GM23338 (cell line): ENCODE results near the gene PIK3R5. TPM values are rescaled to one million over a fixed set of nuclear protein-coding genes. Genes with fewer than 3 reads are reported as not detected.

Experiments used
- ATAC-seq: fragments of 200-7000 bp; cut with Tn5 transposase; 3 replicates; pipeline ENCODE4 v1.9.1; 2020
- DNase-seq: peaks from one replicate; pipeline ENCODE4 v3.0.0-alpha.2; 2015; ENCODE audit warnings: low spot score
- H2AFZ ChIP-seq: fragments of 200-600 bp; sonication (generic); 2 replicates; pipeline ENCODE4 v1.8.0; 2016; ENCODE audit warnings: antibody characterized with exemption, mild to moderate bottlenecking, moderate library complexity
- H3F3A ChIP-seq: fragments of 200-600 bp; sonication (generic); replicated peaks from 2 replicates; pipeline ENCODE4 v1.8.0; 2017; ENCODE audit warnings: antibody characterized with exemption, mixed run types, low read depth
- H3K27ac ChIP-seq: fragments of 200-600 bp; sonication (generic); 2 replicates; pipeline ENCODE4 v1.6.1; 2016; ENCODE audit warnings: low read depth
- H3K27me3 ChIP-seq: fragments of 200-600 bp; sonication (generic); 2 replicates; pipeline ENCODE4 v1.8.0; 2016; ENCODE audit warnings: mild to moderate bottlenecking, mixed run types, moderate library complexity; ENCODE audit not compliant: insufficient read depth
- H3K36me3 ChIP-seq: fragments of 200-600 bp; sonication (generic); 2 replicates; pipeline ENCODE4 v1.8.0; 2016; ENCODE audit warnings: mild to moderate bottlenecking; ENCODE audit not compliant: insufficient read depth
- H3K4me1 ChIP-seq: fragments of 200-600 bp; sonication (generic); 2 replicates; pipeline ENCODE4 v1.8.0; 2016; ENCODE audit warnings: mild to moderate bottlenecking, moderate library complexity; ENCODE audit not compliant: insufficient read depth
- H3K4me2 ChIP-seq: fragments of 200-600 bp; sonication (generic); 2 replicates; pipeline ENCODE4 v1.7.1; 2017; ENCODE audit warnings: mixed run types
- H3K4me3 ChIP-seq: fragments of 200-600 bp; sonication (generic); 2 replicates; pipeline ENCODE4 v1.6.1; 2016; ENCODE audit warnings: mixed run types
- H3K79me2 ChIP-seq: fragments of 200-600 bp; sonication (generic); replicated peaks from 2 replicates; pipeline ENCODE4 v1.8.0; 2017; ENCODE audit warnings: mild to moderate bottlenecking; ENCODE audit not compliant: insufficient read depth
- H3K9me2 ChIP-seq: fragments of 200-600 bp; sonication (generic); 2 replicates; pipeline ENCODE4 v1.8.0; 2017; ENCODE audit not compliant: insufficient read depth
- H4K20me1 ChIP-seq: fragments of 200-600 bp; sonication (generic); replicated peaks from 2 replicates; pipeline ENCODE4 v1.8.0; 2017; ENCODE audit warnings: mild to moderate bottlenecking; ENCODE audit not compliant: insufficient read depth
- H3K27ac Mint-ChIP-seq: 2 replicates; pipeline ENCODE4 v1.8.0; 2020; ENCODE audit warnings: inconsistent platforms, mild to moderate bottlenecking, moderate library complexity, mixed read lengths
- H3K27me3 Mint-ChIP-seq: 3 replicates; pipeline ENCODE4 v1.8.0; 2022; ENCODE audit warnings: low read depth, mild to moderate bottlenecking, moderate library complexity, mixed read lengths, inconsistent platforms; ENCODE audit not compliant: insufficient read depth, poor library complexity
- H3K36me3 Mint-ChIP-seq: 3 replicates; pipeline ENCODE4 v1.8.0; 2021; ENCODE audit warnings: low read depth, mild to moderate bottlenecking, inconsistent platforms, moderate library complexity, mixed read lengths
- H3K4me1 Mint-ChIP-seq: 3 replicates; pipeline ENCODE4 v1.8.0; 2020; ENCODE audit warnings: mild to moderate bottlenecking, inconsistent platforms, mixed read lengths
- H3K4me3 Mint-ChIP-seq: 3 replicates; pipeline ENCODE4 v1.8.0; 2021; ENCODE audit warnings: moderate library complexity, mild to moderate bottlenecking, inconsistent platforms, mixed read lengths
- H3K9me3 Mint-ChIP-seq: 3 replicates; pipeline ENCODE4 v1.8.0; 2020; ENCODE audit warnings: moderate library complexity, mild to moderate bottlenecking, inconsistent platforms, mixed read lengths
- CREB1 ChIP-seq: fragments of 250-450 bp; sonication (Bioruptor Pico); IDR thresholded peaks from 2 replicates; pipeline ENCODE4 v1.5.0; 2020; ENCODE audit warnings: low read depth, mild to moderate bottlenecking, moderate library complexity
- CTCF ChIP-seq, 2 experiments: fragments of 200-600 bp in 1 of 2; sonication (generic) in 1 of 2; conservative IDR thresholded peaks; 2 replicates each; pipeline versions ENCODE4 v1.5.1 to v1.6.1; 2016 to 2017; ENCODE audit warnings: antibody characterized with exemption in 2 of 2, low read depth in 2 of 2, mild to moderate bottlenecking in 2 of 2, moderate library complexity in 1 of 2
- ETS1 ChIP-seq: IDR thresholded peaks from 2 replicates; pipeline ENCODE4 v1.6.1; 2016; ENCODE audit warnings: antibody characterized with exemption
- EZH2 ChIP-seq: fragments of 200-600 bp; sonication (generic); IDR thresholded peaks from one replicate; pipeline ENCODE4 v1.8.0; 2017; ENCODE audit warnings: antibody characterized with exemption, mild to moderate bottlenecking, low read depth; ENCODE audit not compliant: unreplicated experiment
- EZH2phosphoT487 ChIP-seq: fragments of 200-600 bp; sonication (generic); IDR thresholded peaks from one replicate; pipeline ENCODE4 v1.8.1; 2018; ENCODE audit warnings: antibody characterized with exemption; ENCODE audit not compliant: unreplicated experiment
- JUNB ChIP-seq: IDR thresholded peaks from one replicate; pipeline ENCODE4 v1.6.1; 2016; ENCODE audit warnings: antibody characterized with exemption; ENCODE audit not compliant: unreplicated experiment
- NANOG ChIP-seq: IDR thresholded peaks from 2 replicates; pipeline ENCODE4 v1.6.1; 2016; ENCODE audit warnings: antibody characterized with exemption, borderline replicate concordance
- POLR2AphosphoS5 ChIP-seq: IDR thresholded peaks from 2 replicates; pipeline ENCODE4 v1.6.1; 2016; ENCODE audit warnings: antibody characterized with exemption, low read depth
- REST ChIP-seq: IDR thresholded peaks from one replicate; pipeline ENCODE4 v1.6.1; 2018; ENCODE audit warnings: antibody characterized with exemption; ENCODE audit not compliant: unreplicated experiment
- STAT1 ChIP-seq: IDR thresholded peaks from one replicate; pipeline ENCODE4 v1.6.1; 2016; ENCODE audit warnings: antibody characterized with exemption; ENCODE audit not compliant: unreplicated experiment
- ZNF114 ChIP-seq: fragments of 250-450 bp; sonication (Bioruptor Pico); IDR thresholded peaks from 2 replicates; pipeline ENCODE4 v1.5.0; 2020; ENCODE audit warnings: mild to moderate bottlenecking, moderate library complexity
- ZNF331 ChIP-seq: fragments of 250-450 bp; sonication (Bioruptor Pico); IDR thresholded peaks from 2 replicates; pipeline ENCODE4 v1.5.0; 2020; ENCODE audit warnings: low read depth, mild to moderate bottlenecking, moderate library complexity
- ZNF462 ChIP-seq: fragments of 250-450 bp; sonication (Bioruptor Pico); IDR thresholded peaks from 2 replicates; pipeline ENCODE4 v1.5.0; 2020; ENCODE audit warnings: mild to moderate bottlenecking, moderate library complexity
- polyA plus RNA-seq: library from polyadenylated mRNA; unstranded; fragments of >200 nt; fragmentation: Nextera tagmentation; extraction: Ambion mirVana; gene quantifications from 2 replicates; pipeline ENCODE4 v1.2.1, GENCODE V29; 2016
- total RNA-seq: library from RNA; depleted of rRNA; stranded (reverse); fragments of >200 nt; shearing (Covaris generic); gene quantifications from 2 replicates; pipeline ENCODE4 v1.2.3, GENCODE V29; 2014

The PIK3R5 gene
- total and polyA plus RNA-seq, 2 experiments from 2014 or later: 1.7 to 9.4 TPM

- TF ChIP-seq CTCF (conservative IDR thresholded peaks at IDR 0.05; ENCODE audit: low read depth in 2 of 2) (no peak), EZH2phosphoT487 (no peak), REST (no peak), ETS1 (no peak), STAT1 (no peak), ZNF114 (no peak), POLR2AphosphoS5 (no peak), CREB1 (CRISPR knock-in tag) (no peak), ZNF462 (CRISPR knock-in tag) (no peak), ZNF331 (CRISPR knock-in tag) (no peak), NANOG (no peak), JUNB (no peak), EZH2 (no peak)
- H3K4me1 Mint-ChIP-seq: no peaks in the 10 kb centered on the region
- no peaks in the 10 kb centered on the region for H3K9me3 Mint-ChIP-seq
- no peak overlapping the region for H3K4me3 Mint-ChIP-seq
- Histone ChIP-seq H3K4me2 (no peak overlapping the region), H3F3A (no peaks in the 10 kb centered on the region), H3K4me3 (no peak overlapping the region), H3K36me3 (no peaks in the 10 kb centered on the region), H2AFZ (no peak overlapping the region), H3K27ac (no peak overlapping the region), H3K9me2 (peaks cover under 1% of the 10 kb centered on the region; the same call in 1 of the 2 replicates), H3K4me1 (no peaks in the 10 kb centered on the region), H3K79me2 (no peaks in the 10 kb centered on the region), H3K27me3 (no peaks in the 10 kb centered on the region), H4K20me1 (no peaks in the 10 kb centered on the region)
- H3K36me3 Mint-ChIP-seq: 0 out of 3 replicates have a peak, but pooled peaks cover 2% of the 10 kb centered on the region
- ATAC-seq (no peak), DNase-seq (no peak)
- H3K27me3 Mint-ChIP-seq: peaks cover 7% of the 10 kb centered on the region
- peak overlapping the region; percentile 40; the same call in 1 of the 2 replicates for H3K27ac Mint-ChIP-seq
These were observed 55.8 kb downstream of the PIK3R5 start for GRCh38 chr17:8909586-8910270.
